Tibial nerve (tissue), 4 donors: ENCODE measurements around the gene GTF2H4.

Source experiments
- CTCF ChIP-seq, 5 experiments: fragments of 200-600 bp in 3 of 5; fragments of 450-650 bp in 2 of 5; sonication (generic) in 3 of 5; IDR thresholded peaks; one replicate each; pipeline ENCODE4 v1.5.1; 2016 to 2019; ENCODE audit warnings: antibody characterized with exemption in 5 of 5, mild to moderate bottlenecking in 3 of 5, moderate library complexity in 2 of 5
- EP300 ChIP-seq, 2 donors: sonication (generic); formaldehyde crosslinking; IDR thresholded peaks; one replicate each; pipeline ENCODE4 v1.6.1; 2017; ENCODE audit warnings: antibody characterized with exemption in 2 of 2, mild to moderate bottlenecking in 1 of 2
- POLR2A ChIP-seq, 2 donors: fragments of 450-650 bp; IDR thresholded peaks; one replicate each; pipeline ENCODE4 v1.6.1; 2017; ENCODE audit warnings: antibody characterized with exemption in 2 of 2, mild to moderate bottlenecking in 2 of 2, moderate library complexity in 2 of 2

GRCh38 chr6:30873137-30873640, 34.8 kb upstream of the GTF2H4 start:
- TF ChIP-seq EP300 (IDR thresholded peaks at IDR 0.05) (no peak), POLR2A (IDR thresholded peaks at IDR 0.05) (no peak), CTCF (IDR thresholded peaks at IDR 0.05) (no peak)
